Upper lobe of left lung (tissue), 4 donors: Measurements from ENCODE around the gene VTCN1.

Experiments
- EP300 ChIP-seq, 4 donors: sonication (generic); formaldehyde crosslinking; IDR thresholded peaks; one replicate each; pipeline ENCODE4 v1.5.1; 2017; ENCODE audit warnings: antibody characterized with exemption in 4 of 4, control low read depth in 2 of 4
- POLR2A ChIP-seq, 4 donors: fragments of 450-650 bp; IDR thresholded peaks; one replicate each; pipeline ENCODE4 v1.5.1; 2016 to 2017; ENCODE audit warnings: antibody characterized with exemption in 4 of 4, mild to moderate bottlenecking in 2 of 4
- POLR2AphosphoS5 ChIP-seq, 2 donors: sonication (generic); formaldehyde crosslinking; IDR thresholded peaks; one replicate each; pipeline ENCODE4 v1.5.1; 2017; ENCODE audit warnings: antibody characterized with exemption in 2 of 2
- TF ChIP-seq, protein P1 (sequence below), 6 experiments: fragments of 450-650 bp in 4 of 6; fragments of 200-600 bp in 2 of 6; sonication (generic) in 2 of 6; IDR thresholded peaks; one replicate each; pipeline ENCODE4 v1.5.1; 2016 to 2019; ENCODE audit warnings: antibody characterized with exemption in 6 of 6

- no peak for TF ChIP-seq POLR2AphosphoS5 (IDR thresholded peaks at IDR 0.05)
- TF ChIP-seq POLR2A (IDR thresholded peaks at IDR 0.05): no peak
- TF ChIP-seq, protein P1, sequence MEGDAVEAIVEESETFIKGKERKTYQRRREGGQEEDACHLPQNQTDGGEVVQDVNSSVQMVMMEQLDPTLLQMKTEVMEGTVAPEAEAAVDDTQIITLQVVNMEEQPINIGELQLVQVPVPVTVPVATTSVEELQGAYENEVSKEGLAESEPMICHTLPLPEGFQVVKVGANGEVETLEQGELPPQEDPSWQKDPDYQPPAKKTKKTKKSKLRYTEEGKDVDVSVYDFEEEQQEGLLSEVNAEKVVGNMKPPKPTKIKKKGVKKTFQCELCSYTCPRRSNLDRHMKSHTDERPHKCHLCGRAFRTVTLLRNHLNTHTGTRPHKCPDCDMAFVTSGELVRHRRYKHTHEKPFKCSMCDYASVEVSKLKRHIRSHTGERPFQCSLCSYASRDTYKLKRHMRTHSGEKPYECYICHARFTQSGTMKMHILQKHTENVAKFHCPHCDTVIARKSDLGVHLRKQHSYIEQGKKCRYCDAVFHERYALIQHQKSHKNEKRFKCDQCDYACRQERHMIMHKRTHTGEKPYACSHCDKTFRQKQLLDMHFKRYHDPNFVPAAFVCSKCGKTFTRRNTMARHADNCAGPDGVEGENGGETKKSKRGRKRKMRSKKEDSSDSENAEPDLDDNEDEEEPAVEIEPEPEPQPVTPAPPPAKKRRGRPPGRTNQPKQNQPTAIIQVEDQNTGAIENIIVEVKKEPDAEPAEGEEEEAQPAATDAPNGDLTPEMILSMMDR (IDR thresholded peaks at IDR 0.05): no peak
- no peak for TF ChIP-seq EP300 (IDR thresholded peaks at IDR 0.05)
These were observed 46.5 kb downstream of the VTCN1 start for GRCh38 chr1:117164209-117164608.
